ENCODE results near the gene CFAP54. TPM values are rescaled to one million over a fixed set of nuclear protein-coding genes. Genes with fewer than 3 reads are reported as not detected.
A peak's percentile ranks its signal among the peaks of the same experiment; 100 is the strongest.

CFAP54 gene
- total and polyA plus RNA-seq, 2 experiments from 2014 or later: 0.07 to 0.76 TPM

DNA sequence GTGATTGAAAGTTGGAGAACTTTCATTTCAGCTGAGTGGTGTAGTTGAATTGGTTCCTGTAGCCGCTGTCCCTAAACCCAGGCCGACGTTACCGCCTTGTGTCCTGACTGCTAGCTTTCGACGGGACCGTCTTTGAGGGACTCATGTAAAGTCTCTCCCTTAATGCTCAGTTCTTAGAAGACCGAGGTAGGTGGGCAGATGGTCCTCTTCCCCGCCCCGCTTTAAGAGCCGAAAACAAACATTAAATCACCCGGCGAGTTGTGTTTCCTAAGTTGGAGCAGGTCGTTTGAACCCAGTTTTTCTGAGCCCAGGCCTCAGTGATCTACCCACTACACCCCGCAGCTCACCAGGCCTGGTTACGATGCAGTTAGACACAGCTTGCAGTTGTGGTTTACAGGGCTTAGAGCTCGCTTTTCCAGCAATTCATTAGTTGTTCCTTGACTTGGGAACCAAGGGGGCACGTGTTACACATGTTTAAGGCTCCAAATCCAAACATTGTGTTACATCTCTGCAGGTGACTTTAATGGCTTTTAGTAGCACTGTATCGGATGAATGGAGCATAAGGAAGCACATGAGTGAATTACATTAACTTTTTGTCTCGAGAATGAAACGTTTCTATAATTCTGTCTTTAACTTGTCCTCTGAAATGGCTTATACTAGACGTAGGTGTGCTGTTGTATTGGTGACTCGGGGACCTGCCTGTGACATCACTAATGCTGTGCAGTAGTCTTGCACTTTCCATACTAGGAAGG, 418.5 kb downstream of the CFAP54 start (continued):
- TF ChIP-seq, protein P1, sequence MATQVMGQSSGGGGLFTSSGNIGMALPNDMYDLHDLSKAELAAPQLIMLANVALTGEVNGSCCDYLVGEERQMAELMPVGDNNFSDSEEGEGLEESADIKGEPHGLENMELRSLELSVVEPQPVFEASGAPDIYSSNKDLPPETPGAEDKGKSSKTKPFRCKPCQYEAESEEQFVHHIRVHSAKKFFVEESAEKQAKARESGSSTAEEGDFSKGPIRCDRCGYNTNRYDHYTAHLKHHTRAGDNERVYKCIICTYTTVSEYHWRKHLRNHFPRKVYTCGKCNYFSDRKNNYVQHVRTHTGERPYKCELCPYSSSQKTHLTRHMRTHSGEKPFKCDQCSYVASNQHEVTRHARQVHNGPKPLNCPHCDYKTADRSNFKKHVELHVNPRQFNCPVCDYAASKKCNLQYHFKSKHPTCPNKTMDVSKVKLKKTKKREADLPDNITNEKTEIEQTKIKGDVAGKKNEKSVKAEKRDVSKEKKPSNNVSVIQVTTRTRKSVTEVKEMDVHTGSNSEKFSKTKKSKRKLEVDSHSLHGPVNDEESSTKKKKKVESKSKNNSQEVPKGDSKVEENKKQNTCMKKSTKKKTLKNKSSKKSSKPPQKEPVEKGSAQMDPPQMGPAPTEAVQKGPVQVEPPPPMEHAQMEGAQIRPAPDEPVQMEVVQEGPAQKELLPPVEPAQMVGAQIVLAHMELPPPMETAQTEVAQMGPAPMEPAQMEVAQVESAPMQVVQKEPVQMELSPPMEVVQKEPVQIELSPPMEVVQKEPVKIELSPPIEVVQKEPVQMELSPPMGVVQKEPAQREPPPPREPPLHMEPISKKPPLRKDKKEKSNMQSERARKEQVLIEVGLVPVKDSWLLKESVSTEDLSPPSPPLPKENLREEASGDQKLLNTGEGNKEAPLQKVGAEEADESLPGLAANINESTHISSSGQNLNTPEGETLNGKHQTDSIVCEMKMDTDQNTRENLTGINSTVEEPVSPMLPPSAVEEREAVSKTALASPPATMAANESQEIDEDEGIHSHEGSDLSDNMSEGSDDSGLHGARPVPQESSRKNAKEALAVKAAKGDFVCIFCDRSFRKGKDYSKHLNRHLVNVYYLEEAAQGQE (IDR thresholded peaks at IDR 0.05; ENCODE audit: unreplicated experiment): no peak
- TF ChIP-seq CREB1 (CRISPR knock-in tag; IDR thresholded peaks at IDR 0.05; ENCODE audit: low read depth): no peak

DNA sequence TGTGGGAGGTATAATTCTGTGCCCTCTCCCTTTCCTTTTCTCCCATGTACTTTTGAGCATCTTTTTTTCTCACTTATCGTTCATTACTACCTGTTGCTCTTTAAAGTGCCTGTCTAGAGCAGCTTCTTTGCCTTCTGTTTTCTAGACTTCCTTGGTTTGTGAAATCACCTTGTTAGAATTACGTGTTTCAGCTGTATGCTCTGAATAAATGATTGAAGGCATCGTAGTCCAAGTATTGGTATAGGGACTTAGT, 419.0 kb downstream of the CFAP54 start:
- H3K27ac Mint-ChIP-seq: no peak overlapping the region
- Histone ChIP-seq H3K4me3 (peak overlapping the region; percentile 75), H3K4me2 (peak overlapping the region; percentile 86)

More for the DNA sequence above, 419.0 kb downstream of the CFAP54 start:
- Mint-ChIP-seq H3K4me3 (peak overlapping the region; percentile 94), H3K4me1 (peaks cover 30% of the 10 kb centered on the region), H3K9me3 (peaks cover 2% of the 10 kb centered on the region; the same call in 1 of the 3 replicates), H3K27me3 (ENCODE audit: insufficient read depth, low read depth, poor library complexity) (peaks cover 2% of the 10 kb centered on the region), H3K36me3 (ENCODE audit: low read depth) (no peaks in the 10 kb centered on the region; the same call in 1 of the 3 replicates)
- TF ChIP-seq, protein P2, sequence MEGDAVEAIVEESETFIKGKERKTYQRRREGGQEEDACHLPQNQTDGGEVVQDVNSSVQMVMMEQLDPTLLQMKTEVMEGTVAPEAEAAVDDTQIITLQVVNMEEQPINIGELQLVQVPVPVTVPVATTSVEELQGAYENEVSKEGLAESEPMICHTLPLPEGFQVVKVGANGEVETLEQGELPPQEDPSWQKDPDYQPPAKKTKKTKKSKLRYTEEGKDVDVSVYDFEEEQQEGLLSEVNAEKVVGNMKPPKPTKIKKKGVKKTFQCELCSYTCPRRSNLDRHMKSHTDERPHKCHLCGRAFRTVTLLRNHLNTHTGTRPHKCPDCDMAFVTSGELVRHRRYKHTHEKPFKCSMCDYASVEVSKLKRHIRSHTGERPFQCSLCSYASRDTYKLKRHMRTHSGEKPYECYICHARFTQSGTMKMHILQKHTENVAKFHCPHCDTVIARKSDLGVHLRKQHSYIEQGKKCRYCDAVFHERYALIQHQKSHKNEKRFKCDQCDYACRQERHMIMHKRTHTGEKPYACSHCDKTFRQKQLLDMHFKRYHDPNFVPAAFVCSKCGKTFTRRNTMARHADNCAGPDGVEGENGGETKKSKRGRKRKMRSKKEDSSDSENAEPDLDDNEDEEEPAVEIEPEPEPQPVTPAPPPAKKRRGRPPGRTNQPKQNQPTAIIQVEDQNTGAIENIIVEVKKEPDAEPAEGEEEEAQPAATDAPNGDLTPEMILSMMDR (conservative IDR thresholded peaks at IDR 0.05; ENCODE audit: low read depth in 2 of 2): no peak
- no peak for TF ChIP-seq JUNB (IDR thresholded peaks at IDR 0.05; ENCODE audit: unreplicated experiment)
- no peak for TF ChIP-seq STAT1 (IDR thresholded peaks at IDR 0.05; ENCODE audit: unreplicated experiment)
- TF ChIP-seq CREB1 (CRISPR knock-in tag; IDR thresholded peaks at IDR 0.05; ENCODE audit: low read depth): no peak
- TF ChIP-seq, protein P3, sequence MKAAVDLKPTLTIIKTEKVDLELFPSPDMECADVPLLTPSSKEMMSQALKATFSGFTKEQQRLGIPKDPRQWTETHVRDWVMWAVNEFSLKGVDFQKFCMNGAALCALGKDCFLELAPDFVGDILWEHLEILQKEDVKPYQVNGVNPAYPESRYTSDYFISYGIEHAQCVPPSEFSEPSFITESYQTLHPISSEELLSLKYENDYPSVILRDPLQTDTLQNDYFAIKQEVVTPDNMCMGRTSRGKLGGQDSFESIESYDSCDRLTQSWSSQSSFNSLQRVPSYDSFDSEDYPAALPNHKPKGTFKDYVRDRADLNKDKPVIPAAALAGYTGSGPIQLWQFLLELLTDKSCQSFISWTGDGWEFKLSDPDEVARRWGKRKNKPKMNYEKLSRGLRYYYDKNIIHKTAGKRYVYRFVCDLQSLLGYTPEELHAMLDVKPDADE (IDR thresholded peaks at IDR 0.05): no peak
- no peak for TF ChIP-seq EZH2phosphoT487 (IDR thresholded peaks at IDR 0.05; ENCODE audit: unreplicated experiment)
- no peak for TF ChIP-seq ZNF114 (CRISPR knock-in tag; IDR thresholded peaks at IDR 0.05)
- TF ChIP-seq, protein P4, sequence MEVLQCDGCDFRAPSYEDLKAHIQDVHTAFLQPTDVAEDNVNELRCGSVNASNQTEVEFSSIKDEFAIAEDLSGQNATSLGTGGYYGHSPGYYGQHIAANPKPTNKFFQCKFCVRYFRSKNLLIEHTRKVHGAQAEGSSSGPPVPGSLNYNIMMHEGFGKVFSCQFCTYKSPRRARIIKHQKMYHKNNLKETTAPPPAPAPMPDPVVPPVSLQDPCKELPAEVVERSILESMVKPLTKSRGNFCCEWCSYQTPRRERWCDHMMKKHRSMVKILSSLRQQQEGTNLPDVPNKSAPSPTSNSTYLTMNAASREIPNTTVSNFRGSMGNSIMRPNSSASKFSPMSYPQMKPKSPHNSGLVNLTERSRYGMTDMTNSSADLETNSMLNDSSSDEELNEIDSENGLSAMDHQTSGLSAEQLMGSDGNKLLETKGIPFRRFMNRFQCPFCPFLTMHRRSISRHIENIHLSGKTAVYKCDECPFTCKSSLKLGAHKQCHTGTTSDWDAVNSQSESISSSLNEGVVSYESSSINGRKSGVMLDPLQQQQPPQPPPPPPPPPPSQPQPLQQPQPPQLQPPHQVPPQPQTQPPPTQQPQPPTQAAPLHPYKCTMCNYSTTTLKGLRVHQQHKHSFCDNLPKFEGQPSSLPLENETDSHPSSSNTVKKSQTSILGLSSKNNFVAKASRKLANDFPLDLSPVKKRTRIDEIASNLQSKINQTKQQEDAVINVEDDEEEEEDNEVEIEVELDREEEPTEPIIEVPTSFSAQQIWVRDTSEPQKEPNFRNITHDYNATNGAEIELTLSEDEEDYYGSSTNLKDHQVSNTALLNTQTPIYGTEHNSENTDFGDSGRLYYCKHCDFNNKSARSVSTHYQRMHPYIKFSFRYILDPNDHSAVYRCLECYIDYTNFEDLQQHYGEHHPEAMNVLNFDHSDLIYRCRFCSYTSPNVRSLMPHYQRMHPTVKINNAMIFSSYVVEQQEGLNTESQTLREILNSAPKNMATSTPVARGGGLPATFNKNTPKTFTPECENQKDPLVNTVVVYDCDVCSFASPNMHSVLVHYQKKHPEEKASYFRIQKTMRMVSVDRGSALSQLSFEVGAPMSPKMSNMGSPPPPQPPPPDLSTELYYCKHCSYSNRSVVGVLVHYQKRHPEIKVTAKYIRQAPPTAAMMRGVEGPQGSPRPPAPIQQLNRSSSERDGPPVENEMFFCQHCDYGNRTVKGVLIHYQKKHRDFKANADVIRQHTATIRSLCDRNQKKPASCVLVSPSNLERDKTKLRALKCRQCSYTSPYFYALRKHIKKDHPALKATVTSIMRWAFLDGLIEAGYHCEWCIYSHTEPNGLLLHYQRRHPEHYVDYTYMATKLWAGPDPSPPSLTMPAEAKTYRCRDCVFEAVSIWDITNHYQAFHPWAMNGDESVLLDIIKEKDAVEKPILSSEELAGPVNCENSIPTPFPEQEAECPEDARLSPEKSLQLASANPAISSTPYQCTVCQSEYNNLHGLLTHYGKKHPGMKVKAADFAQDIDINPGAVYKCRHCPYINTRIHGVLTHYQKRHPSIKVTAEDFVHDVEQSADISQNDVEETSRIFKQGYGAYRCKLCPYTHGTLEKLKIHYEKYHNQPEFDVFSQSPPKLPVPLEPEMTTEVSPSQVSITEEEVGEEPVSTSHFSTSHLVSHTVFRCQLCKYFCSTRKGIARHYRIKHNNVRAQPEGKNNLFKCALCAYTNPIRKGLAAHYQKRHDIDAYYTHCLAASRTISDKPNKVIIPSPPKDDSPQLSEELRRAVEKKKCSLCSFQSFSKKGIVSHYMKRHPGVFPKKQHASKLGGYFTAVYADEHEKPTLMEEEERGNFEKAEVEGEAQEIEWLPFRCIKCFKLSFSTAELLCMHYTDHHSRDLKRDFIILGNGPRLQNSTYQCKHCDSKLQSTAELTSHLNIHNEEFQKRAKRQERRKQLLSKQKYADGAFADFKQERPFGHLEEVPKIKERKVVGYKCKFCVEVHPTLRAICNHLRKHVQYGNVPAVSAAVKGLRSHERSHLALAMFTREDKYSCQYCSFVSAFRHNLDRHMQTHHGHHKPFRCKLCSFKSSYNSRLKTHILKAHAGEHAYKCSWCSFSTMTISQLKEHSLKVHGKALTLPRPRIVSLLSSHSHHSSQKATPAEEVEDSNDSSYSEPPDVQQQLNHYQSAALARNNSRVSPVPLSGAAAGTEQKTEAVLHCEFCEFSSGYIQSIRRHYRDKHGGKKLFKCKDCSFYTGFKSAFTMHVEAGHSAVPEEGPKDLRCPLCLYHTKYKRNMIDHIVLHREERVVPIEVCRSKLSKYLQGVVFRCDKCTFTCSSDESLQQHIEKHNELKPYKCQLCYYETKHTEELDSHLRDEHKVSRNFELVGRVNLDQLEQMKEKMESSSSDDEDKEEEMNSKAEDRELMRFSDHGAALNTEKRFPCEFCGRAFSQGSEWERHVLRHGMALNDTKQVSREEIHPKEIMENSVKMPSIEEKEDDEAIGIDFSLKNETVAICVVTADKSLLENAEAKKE (CRISPR knock-in tag; IDR thresholded peaks at IDR 0.05): no peak
- no peak overlapping the region for H3K27ac ChIP-seq (ENCODE audit: low read depth)
- ATAC-seq (no peak), DNase-seq (ENCODE audit: low spot score) (no peak)
- H3K27me3 ChIP-seq (ENCODE audit: insufficient read depth): no peaks in the 10 kb centered on the region
- H3K9me2 ChIP-seq (ENCODE audit: insufficient read depth): no peaks in the 10 kb centered on the region
- no peaks in the 10 kb centered on the region for H3K36me3 ChIP-seq (ENCODE audit: insufficient read depth)
- no peak overlapping the region; the same call in 1 of the 2 replicates for H2AFZ ChIP-seq
- H3K79me2 ChIP-seq (replicated peaks; ENCODE audit: insufficient read depth): peaks cover 43% of the 10 kb centered on the region
- no peaks in the 10 kb centered on the region; the same call in 1 of the 2 replicates for H3F3A ChIP-seq (replicated peaks; ENCODE audit: low read depth)
- no peaks in the 10 kb centered on the region for H4K20me1 ChIP-seq (replicated peaks; ENCODE audit: insufficient read depth)
- peaks cover 17% of the 10 kb centered on the region for H3K4me1 ChIP-seq (ENCODE audit: insufficient read depth)
